Activated B cell treated with CpG ODN at 0.5 μM for 24 hours (primary cell): Measurements from ENCODE around the gene ARHGAP25. TPM values are rescaled to one million over a fixed set of nuclear protein-coding genes. Genes with fewer than 3 reads are reported as not detected.
A peak's percentile ranks its signal among the peaks of the same experiment; 100 is the strongest.

Source experiments
- ATAC-seq: fragments of 200-7000 bp; cut with Tn5 transposase; one replicate; pipeline ENCODE4 v1.10.0; 2021; ENCODE audit warnings: low read depth, mild to moderate bottlenecking, moderate library complexity
- CTCF ChIA-PET: fragments of 350-600 bp; sonication (Branson Sonifier 250); formaldehyde crosslinking; loops from one replicate; lab custom pipeline; 2021; ENCODE audit warnings: antibody characterized with exemption; lab: Charles Lee
- POLR2A ChIA-PET: fragments of 350-600 bp; sonication (Branson Sonifier 250); formaldehyde crosslinking; loops from one replicate; lab custom pipeline; 2021; ENCODE audit warnings: antibody characterized with exemption; lab: Charles Lee
- DNase-seq: peaks from one replicate; pipeline ENCODE4 v3.0.0; 2022
- H3K27ac Mint-ChIP-seq: one replicate; pipeline ENCODE4 v1.8.0; 2020; ENCODE audit warnings: mixed read lengths
- H3K27me3 Mint-ChIP-seq: one replicate; pipeline ENCODE4 v1.8.0; 2021; ENCODE audit warnings: mixed read lengths
- H3K36me3 Mint-ChIP-seq: one replicate; pipeline ENCODE4 v1.8.0; 2021; ENCODE audit warnings: low read depth, mixed read lengths
- H3K4me1 Mint-ChIP-seq: one replicate; pipeline ENCODE4 v1.8.0; 2021; ENCODE audit warnings: mixed read lengths
- H3K4me3 Mint-ChIP-seq: one replicate; pipeline ENCODE4 v1.8.0; 2020; ENCODE audit warnings: mild to moderate bottlenecking, mixed read lengths
- H3K9me3 Mint-ChIP-seq: one replicate; pipeline ENCODE4 v1.8.0; 2020; ENCODE audit warnings: mixed read lengths
- CTCF ChIP-seq: fragments of 200-600 bp; IDR thresholded peaks from one replicate; pipeline ENCODE4 v1.8.0; 2022; ENCODE audit warnings: antibody characterized with exemption, mild to moderate bottlenecking
- intact Hi-C: fragments of 100-400 bp; cut with micrococcal nuclease; formaldehyde crosslinking; loops from one replicate; pipeline ENCODE4 v1.15.1; 2024
- total RNA-seq: library from RNA; stranded (reverse); gene quantifications from 2 replicates; pipeline ENCODE4 v1.2.3, GENCODE V29; 2022

Gene ARHGAP25
- total RNA-seq, 1 donor from 2014 or later = 336 TPM

- ChIA-PET POLR2A (interaction anchor here (0.7 to 5.6 kb wide), 13 partner anchors 13 to 41 kb away, joined by 3 to 103 read pairs (median 8); partner anchors contain the start of gene ARHGAP25), CTCF (interaction anchor here (0.8 to 6.2 kb wide), 10 partner anchors 13 to 176 kb away, joined by 3 to 84 read pairs (median 4); no protein-coding TSS in a partner anchor)
- no peak for TF ChIP-seq CTCF
- Mint-ChIP-seq H3K4me3 (no peak overlapping the region), H3K4me1 (peaks cover 84% of the 10 kb centered on the region), H3K27me3 (no peaks in the 10 kb centered on the region), H3K9me3 (no peaks in the 10 kb centered on the region), H3K36me3 (peaks cover 54% of the 10 kb centered on the region), H3K27ac (peak overlapping the region; percentile 57)
- intact Hi-C loops = no loop called here
- no peak for ATAC-seq
- no peak for DNase-seq
These were observed 14.7 kb downstream of the ARHGAP25 start for GRCh38 chr2:68749345-68749744.

GRCh38 chr2:68750592-68751396 lies 16.2 kb downstream of the ARHGAP25 start:
- peaks cover 49% of the 10 kb centered on the region for H3K36me3 Mint-ChIP-seq
- H3K9me3 Mint-ChIP-seq = no peaks in the 10 kb centered on the region
- H3K4me3 Mint-ChIP-seq = no peak overlapping the region
- no peaks in the 10 kb centered on the region for H3K27me3 Mint-ChIP-seq
- no peak for ATAC-seq
- ChIA-PET POLR2A (interaction anchor here (0.6 to 7.9 kb wide), 22 partner anchors 10 to 174 kb away, joined by 3 to 165 read pairs (median 10); partner anchors contain the start of gene ARHGAP25), CTCF (interaction anchor here (0.9 to 6.2 kb wide), 36 partner anchors 7 to 285 kb away, joined by 3 to 84 read pairs (median 11); partner anchors contain the start of genes APLF, ARHGAP25 and FBXO48)
- no peak for DNase-seq
- intact Hi-C loops = loop anchor here (1.0 kb wide), 9 partner anchors 15 to 287 kb away; no protein-coding TSS in a partner anchor
- H3K27ac Mint-ChIP-seq = peak overlapping the region; percentile 92
- no peak for TF ChIP-seq CTCF
- H3K4me1 Mint-ChIP-seq = peaks cover 81% of the 10 kb centered on the region

DNA sequence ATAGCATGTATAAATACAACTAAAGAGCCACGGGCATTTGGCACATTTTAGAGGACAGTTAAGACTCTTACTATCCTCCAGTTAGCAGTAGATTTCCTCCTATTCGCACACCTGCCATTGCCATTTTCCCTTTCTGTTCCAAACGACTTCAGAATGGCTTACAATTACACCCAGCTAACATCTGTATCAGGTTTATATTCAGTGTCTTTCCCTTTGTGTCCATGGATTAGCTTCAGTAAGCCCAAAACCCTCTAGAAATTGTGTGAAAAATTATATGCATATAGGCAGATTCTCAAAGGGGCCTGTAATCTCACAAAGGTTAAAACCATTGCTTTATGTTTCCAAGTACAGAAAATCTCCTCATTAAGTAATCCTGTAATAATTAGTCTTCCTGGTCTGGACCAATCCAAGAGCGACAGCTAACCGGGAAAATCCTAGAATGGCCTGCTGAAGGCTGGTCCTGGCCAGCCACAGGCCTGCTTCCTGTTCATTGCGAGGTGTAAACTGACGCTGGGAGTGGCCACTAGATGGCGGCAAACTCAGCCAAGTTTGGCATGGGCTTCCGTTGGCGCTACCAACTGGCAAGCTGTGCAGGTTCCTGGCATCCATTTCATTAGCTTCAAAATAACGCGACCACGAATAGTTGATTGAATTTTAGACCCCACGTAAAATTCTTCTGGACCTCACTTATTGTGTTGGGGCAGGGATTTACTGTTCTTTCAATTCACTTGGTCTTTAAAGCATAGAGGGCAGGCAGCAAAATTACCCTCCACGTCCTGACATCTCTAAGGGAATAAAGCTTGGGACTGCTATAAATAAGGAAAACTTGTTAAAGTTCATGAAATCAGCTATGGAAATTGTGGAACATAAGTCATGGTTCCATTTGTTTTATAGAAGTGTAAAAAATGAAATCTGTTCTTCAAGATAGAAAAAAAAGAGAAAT lies 17.1 kb downstream of the ARHGAP25 start:
- H3K4me3 Mint-ChIP-seq = peak overlapping the region; percentile 62
- H3K36me3 Mint-ChIP-seq = peaks cover 51% of the 10 kb centered on the region
- peak overlapping the region; percentile 92 for H3K27ac Mint-ChIP-seq
- peaks cover 2% of the 10 kb centered on the region for H3K9me3 Mint-ChIP-seq
- POLR2A ChIA-PET = interaction anchor here (0.8 to 7.9 kb wide), 31 partner anchors 11 to 174 kb away, joined by 3 to 165 read pairs (median 6); partner anchors contain the start of gene ARHGAP25
- ATAC-seq (peak; percentile 92), DNase-seq (peak; percentile 79)
- H3K27me3 Mint-ChIP-seq = no peaks in the 10 kb centered on the region
- peak; percentile 67 for TF ChIP-seq CTCF
- CTCF ChIA-PET = interaction anchor here (0.6 to 6.2 kb wide), 48 partner anchors 8 to 288 kb away, joined by 3 to 84 read pairs (median 7); partner anchors contain the start of genes APLF, ARHGAP25 and FBXO48
- peaks cover 83% of the 10 kb centered on the region for H3K4me1 Mint-ChIP-seq
- intact Hi-C loops = loop anchor here (1.0 kb wide), 11 partner anchors 11 to 288 kb away; no protein-coding TSS in a partner anchor

- no peaks in the 10 kb centered on the region for H3K27me3 Mint-ChIP-seq
- DNase-seq (no peak), ATAC-seq (no peak)
- ChIA-PET CTCF (interaction anchor here (0.6 to 6.2 kb wide), 16 partner anchors 9 to 287 kb away, joined by 3 to 84 read pairs (median 24); partner anchors contain the start of genes APLF and FBXO48), POLR2A (interaction anchor here (0.6 to 7.9 kb wide), 22 partner anchors 10 to 288 kb away, joined by 3 to 165 read pairs (median 8); partner anchors contain the start of gene ARHGAP25)
- H3K27ac Mint-ChIP-seq = peak overlapping the region; percentile 92
- TF ChIP-seq CTCF = no peak
- intact Hi-C loops = no loop called here
- peak overlapping the region; percentile 36 for H3K4me3 Mint-ChIP-seq
- peaks cover 53% of the 10 kb centered on the region for H3K36me3 Mint-ChIP-seq
- peaks cover 4% of the 10 kb centered on the region for H3K9me3 Mint-ChIP-seq
- peaks cover 72% of the 10 kb centered on the region for H3K4me1 Mint-ChIP-seq
These were observed 18.7 kb downstream of the ARHGAP25 start for GRCh38 chr2:68753318-68753717.
